ENCODE results near the gene RPL32.

- no peak for TF ChIP-seq MYNN (IDR thresholded peaks at IDR 0.05)
- TF ChIP-seq MYNN (CRISPR knock-in tag; IDR thresholded peaks at IDR 0.05), result no peak
- TF ChIP-seq MYC (IDR thresholded peaks at IDR 0.05; ENCODE audit: low read depth, low read length), result no peak
- TF ChIP-seq MYC (CRISPR knock-in tag; IDR thresholded peaks at IDR 0.05; ENCODE audit: borderline replicate concordance, low read depth), result no peak
- TF ChIP-seq, protein P1, sequence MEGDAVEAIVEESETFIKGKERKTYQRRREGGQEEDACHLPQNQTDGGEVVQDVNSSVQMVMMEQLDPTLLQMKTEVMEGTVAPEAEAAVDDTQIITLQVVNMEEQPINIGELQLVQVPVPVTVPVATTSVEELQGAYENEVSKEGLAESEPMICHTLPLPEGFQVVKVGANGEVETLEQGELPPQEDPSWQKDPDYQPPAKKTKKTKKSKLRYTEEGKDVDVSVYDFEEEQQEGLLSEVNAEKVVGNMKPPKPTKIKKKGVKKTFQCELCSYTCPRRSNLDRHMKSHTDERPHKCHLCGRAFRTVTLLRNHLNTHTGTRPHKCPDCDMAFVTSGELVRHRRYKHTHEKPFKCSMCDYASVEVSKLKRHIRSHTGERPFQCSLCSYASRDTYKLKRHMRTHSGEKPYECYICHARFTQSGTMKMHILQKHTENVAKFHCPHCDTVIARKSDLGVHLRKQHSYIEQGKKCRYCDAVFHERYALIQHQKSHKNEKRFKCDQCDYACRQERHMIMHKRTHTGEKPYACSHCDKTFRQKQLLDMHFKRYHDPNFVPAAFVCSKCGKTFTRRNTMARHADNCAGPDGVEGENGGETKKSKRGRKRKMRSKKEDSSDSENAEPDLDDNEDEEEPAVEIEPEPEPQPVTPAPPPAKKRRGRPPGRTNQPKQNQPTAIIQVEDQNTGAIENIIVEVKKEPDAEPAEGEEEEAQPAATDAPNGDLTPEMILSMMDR (IDR thresholded peaks at IDR 0.05 in 2 of 3, conservative IDR thresholded peaks at IDR 0.05 in 1 of 3; ENCODE audit: insufficient read depth in 2 of 3, low read depth in 1 of 3, low read length in 3 of 3), result peak in 2 of 3 experiments; percentile 34 to 39; a peak in 2 of 6 replicates
- no peak for TF ChIP-seq ZNF282 (CRISPR knock-in tag; IDR thresholded peaks at IDR 0.05)
- no peak for TF ChIP-seq HDAC6 (IDR thresholded peaks at IDR 0.05; ENCODE audit: low read depth, low read length)
- TF ChIP-seq, protein P2, sequence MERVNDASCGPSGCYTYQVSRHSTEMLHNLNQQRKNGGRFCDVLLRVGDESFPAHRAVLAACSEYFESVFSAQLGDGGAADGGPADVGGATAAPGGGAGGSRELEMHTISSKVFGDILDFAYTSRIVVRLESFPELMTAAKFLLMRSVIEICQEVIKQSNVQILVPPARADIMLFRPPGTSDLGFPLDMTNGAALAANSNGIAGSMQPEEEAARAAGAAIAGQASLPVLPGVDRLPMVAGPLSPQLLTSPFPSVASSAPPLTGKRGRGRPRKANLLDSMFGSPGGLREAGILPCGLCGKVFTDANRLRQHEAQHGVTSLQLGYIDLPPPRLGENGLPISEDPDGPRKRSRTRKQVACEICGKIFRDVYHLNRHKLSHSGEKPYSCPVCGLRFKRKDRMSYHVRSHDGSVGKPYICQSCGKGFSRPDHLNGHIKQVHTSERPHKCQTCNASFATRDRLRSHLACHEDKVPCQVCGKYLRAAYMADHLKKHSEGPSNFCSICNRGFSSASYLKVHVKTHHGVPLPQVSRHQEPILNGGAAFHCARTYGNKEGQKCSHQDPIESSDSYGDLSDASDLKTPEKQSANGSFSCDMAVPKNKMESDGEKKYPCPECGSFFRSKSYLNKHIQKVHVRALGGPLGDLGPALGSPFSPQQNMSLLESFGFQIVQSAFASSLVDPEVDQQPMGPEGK (CRISPR knock-in tag; IDR thresholded peaks at IDR 0.05; ENCODE audit: borderline replicate concordance), result no peak
- TF ChIP-seq NRF1 (conservative IDR thresholded peaks at IDR 0.05 in 1 of 2, IDR thresholded peaks at IDR 0.05 in 1 of 2), result no peak
- TF ChIP-seq, protein P3, sequence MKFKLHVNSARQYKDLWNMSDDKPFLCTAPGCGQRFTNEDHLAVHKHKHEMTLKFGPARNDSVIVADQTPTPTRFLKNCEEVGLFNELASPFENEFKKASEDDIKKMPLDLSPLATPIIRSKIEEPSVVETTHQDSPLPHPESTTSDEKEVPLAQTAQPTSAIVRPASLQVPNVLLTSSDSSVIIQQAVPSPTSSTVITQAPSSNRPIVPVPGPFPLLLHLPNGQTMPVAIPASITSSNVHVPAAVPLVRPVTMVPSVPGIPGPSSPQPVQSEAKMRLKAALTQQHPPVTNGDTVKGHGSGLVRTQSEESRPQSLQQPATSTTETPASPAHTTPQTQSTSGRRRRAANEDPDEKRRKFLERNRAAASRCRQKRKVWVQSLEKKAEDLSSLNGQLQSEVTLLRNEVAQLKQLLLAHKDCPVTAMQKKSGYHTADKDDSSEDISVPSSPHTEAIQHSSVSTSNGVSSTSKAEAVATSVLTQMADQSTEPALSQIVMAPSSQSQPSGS (CRISPR knock-in tag; IDR thresholded peaks at IDR 0.05), result no peak
- no peak for TF ChIP-seq GABPB1 (CRISPR knock-in tag; IDR thresholded peaks at IDR 0.05)
- TF ChIP-seq GABPA (tag; conservative IDR thresholded peaks at IDR 0.05; ENCODE audit: low read depth), result no peak
- no peak for TF ChIP-seq OTX1 (CRISPR knock-in tag; IDR thresholded peaks at IDR 0.05)
- TF ChIP-seq MAZ (CRISPR knock-in tag; conservative IDR thresholded peaks at IDR 0.05 in 1 of 2, IDR thresholded peaks at IDR 0.05 in 1 of 2), result no peak
- no peak for TF ChIP-seq SMARCB1 (IDR thresholded peaks at IDR 0.05; ENCODE audit: insufficient read length, low read depth)
- no peak for TF ChIP-seq GATA2 (CRISPR knock-in tag; IDR thresholded peaks at IDR 0.05)
These were observed 10.6 kb downstream of the RPL32 start for GRCh38 chr3:12830785-12831156.
